Renal pelvis (tissue), 4 donors: ENCODE data around the gene MCRS1. TPM values are rescaled to one million over a fixed set of nuclear protein-coding genes. Genes with fewer than 3 reads are reported as not detected.
A peak's percentile ranks its signal among the peaks of the same experiment; 100 is the strongest.
"Not testable (repeated sequence)": the region's sequence is repeated elsewhere in the genome, so short reads cannot be mapped to it uniquely, and the experiment has no call there.

Experiments
- DNase-seq: peaks from one replicate; pipeline ENCODE4 v3.0.0-alpha.2; 2013
- polyA plus RNA-seq, 3 donors: library from polyadenylated mRNA; unstranded; fragments of 120-200 nt; gene quantifications; one replicate each; pipeline ENCODE4 v1.2.1, GENCODE V29; 2013; ENCODE audit not compliant: insufficient read length in 3 of 3

Gene MCRS1
- polyA plus RNA-seq, 3 donors: 72.6 to 81.3 (median 77.1) TPM

DNA sequence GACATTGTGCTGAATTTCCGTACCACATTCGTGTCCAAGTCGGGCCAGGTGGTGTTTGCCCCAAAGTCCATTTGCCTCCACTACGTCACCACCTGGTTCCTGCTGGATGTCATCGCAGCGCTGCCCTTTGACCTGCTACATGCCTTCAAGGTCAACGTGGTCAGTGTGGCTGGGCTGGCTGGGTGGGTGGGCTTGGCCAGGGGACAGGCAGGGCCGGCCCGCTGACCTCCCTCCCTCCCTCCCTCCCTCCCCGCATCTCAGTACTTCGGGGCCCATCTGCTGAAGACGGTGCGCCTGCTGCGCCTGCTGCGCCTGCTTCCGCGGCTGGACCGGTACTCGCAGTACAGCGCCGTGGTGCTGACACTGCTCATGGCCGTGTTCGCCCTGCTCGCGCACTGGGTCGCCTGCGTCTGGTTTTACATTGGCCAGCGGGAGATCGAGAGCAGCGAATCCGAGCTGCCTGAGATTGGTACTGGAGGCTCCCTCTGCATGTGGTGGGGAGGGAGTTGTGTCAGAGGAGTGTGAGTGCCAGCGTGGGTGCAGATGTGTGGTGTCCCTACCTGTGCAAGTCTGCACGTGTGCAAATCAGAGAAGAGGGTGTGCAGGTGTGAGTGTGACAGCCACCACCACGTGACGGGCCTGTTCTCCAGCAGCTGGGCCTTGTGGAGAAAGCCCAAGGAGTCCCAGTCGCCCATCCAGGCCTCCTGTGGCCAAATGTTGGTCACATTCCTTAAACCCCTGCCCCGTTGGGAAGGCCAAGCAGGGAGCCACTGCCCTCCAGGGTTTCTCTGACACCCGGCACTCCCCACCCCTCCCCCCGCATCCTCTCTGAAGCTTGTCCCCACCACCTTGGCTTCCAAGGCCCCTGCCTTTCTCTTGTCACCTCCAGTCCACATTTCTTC is 23.8 kb downstream of the MCRS1 start:
- DNase-seq: no peak

- DNase-seq: no peak
Observed at GRCh38 chr12:49543221-49543913, 24.6 kb downstream of the MCRS1 start.

- no peak for DNase-seq
Observed at GRCh38 chr12:49542592-49543160, 25.3 kb downstream of the MCRS1 start.

DNA sequence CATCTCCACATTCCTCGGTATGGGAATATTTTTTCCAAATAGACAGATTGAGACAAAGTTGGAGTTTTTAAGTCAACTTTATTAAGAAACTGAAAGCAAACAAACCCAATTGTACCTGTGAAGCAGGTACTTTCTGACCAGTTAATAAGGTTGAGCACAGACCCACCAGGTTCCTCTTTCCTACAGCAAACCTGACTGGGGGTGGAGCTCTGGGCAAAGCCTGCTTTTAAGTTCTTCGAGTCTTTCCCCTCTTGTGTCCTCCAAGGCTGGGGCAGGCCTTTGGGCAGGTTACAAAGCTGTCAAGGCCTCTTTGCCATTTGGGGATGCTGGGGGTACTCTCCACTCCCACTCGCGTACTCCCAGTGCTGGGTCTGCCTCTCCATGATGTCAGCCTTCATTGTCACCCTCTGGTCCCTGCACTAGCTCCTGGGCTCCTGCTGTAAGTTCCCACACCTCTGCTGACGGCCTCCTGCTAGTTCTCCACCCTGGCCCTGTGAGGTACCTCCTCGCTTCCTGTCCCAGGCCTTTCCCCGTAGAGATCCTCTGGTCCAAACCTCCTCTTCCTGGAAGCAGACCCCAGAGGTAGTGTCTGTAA is 25.9 kb downstream of the MCRS1 start:
- DNase-seq: no peak

GRCh38 chr12:49541140-49541861 is 26.6 kb downstream of the MCRS1 start:
- no peak for DNase-seq

GRCh38 chr12:49540229-49541139 is 27.5 kb downstream of the MCRS1 start:
- DNase-seq: no peak

GRCh38 chr12:49539406-49540228 is 28.3 kb downstream of the MCRS1 start:
- DNase-seq: no peak

GRCh38 chr12:49538510-49539403 is 29.2 kb downstream of the MCRS1 start, which contains the start of gene KCNH3:
TSS of gene KCNH3 (plus strand) at chr12:49539030. CDS start at chr12:49539417, 387 bp downstream.
- DNase-seq: peak; percentile 72

- no peak for DNase-seq
Observed at GRCh38 chr12:49537752-49538509, 30.0 kb downstream of the MCRS1 start.

GRCh38 chr12:49537231-49537751 is 30.7 kb downstream of the MCRS1 start:
- no peak for DNase-seq

DNA sequence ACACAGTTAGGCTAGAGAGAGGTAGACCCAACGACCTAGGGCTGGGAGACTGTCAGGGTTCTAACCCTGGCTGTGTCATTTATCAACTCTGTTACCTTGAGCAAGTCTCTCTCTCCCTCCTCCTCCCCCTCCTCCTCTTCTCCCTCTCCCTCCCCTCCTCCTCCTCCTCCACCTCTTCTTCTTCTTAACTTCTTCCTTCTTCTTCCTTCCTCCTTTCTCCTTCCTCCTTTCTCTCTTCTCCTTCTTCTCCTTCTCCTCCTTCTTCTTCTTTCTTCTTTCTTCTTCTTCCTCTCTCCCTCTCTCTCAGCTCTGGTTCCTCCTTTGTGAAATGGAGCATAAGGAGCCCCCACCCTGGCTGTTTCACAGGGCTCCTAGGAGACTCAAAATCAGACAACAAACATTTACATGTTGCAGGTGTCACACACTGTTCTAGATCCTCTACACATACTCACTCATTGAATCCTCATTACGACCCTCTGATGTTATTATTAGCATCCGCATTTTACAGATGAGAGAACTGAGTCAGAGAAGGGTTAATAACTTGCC is 31.3 kb downstream of the MCRS1 start:
- DNase-seq: no peak

DNA sequence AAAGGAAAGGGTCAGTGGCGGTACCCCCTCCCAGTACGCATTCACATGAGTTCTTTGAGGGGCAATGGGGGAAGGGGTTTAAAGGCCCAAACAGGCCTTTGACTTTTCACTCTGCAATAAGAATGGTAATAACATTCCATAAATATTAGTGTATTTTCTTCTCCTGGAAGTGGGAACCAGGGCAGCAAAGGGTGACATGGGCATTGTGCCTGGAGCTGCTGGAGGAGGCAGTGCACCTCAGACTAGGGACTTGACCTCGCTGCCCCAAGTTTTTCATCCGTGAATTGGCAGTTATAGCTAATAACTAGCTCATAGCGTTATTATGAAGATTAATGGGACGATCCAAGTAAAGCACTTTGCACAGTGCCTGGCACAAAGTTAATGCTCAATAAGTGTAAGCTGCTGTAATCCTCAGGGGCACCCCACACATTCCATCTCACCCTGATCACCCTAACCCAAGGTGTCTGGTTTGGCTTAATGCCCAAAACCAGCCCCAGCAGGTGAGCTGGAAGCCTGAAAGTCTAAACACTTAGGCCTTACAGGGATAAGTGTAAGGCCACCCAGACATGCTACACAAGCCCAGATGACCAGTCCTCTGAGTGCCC is 31.9 kb downstream of the MCRS1 start:
- no peak for DNase-seq

DNA sequence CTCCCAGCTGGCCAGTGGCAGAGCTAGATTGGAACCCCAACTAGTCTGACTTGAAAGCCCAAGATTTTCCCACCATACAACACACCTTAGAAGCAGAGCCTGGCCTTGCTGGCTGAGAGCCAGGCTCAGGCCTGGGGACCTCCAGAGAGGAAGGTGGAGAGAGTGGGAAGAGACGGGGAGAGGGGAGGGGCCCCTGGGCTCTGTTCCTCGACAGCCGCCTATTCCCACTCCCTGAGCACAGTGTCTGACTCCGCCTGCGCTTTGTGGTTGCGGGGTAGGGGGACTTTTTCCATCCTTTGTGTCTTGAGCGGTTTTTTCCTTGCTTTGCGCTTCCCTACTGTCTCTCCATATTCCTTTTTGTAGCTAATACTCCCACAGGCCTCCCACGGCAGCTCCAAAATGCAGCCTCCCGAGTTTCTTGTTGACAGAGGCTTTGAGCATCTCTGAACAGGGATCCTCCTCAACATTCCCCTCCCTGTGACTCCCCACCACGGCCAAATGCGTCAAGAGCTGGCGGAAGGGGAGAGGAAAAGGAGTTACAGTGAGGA is 33.1 kb downstream of the MCRS1 start:
- no peak for DNase-seq

DNA sequence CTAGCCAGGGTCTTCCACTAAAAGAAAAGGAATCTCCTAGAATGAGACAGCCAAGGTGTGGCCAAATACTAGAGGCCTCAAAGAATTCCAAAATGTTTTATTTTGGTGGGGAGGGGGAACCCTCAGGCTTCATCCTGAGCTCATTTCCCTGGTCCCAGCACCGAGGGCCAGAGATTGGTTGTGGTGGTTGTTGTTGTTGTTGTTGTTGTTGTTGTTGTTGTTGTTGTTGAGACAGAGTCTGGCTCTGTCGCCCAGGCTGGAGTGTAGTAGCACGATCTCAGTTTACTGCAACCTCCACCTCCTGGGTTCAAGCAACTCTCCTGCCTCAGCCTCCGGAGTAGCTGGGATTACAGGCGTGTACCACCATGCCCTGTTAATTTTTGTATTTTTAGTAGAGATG is 33.8 kb downstream of the MCRS1 start:
- not testable (repeated sequence) for DNase-seq

DNA sequence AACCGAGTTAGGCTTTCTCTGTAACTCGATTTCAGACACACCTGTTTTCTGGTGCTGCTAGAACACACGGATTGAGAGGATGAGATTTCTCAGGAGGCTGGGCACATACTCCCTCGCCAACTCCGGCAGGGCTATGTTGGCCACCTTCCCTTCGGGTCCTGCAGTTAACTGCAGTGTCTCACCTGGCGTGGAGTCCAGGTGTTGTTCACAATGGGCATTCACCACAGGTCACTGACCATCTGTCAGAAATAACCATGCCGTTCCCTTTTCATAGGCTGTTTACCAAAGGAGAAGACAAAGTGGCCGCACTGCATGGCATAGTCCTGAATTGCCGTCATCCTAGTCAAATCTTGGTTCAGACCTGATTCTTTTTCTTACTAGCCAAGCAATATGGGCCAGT is 34.6 kb downstream of the MCRS1 start:
- no peak for DNase-seq

- no peak for DNase-seq
Observed at GRCh38 chr12:49531745-49532144, 36.2 kb downstream of the MCRS1 start.
